H54 (cell line): Measurements from ENCODE around the gene CFAP300.

ENCODE experiments used
- DNase-seq: peaks from one replicate; pipeline ENCODE4 v3.0.0; 2011; ENCODE audit warnings: low spot score, mixed read lengths; ENCODE audit not compliant: insufficient read length
- FAIRE-seq: peaks from 3 replicates; lab custom pipeline; 2011; peaks lifted over from hg19 to GRCh38; lab: Jason Lieb, UNC
- POLR2A ChIP-seq: IDR thresholded peaks from 2 replicates; pipeline ENCODE4 v1.6.1; 2011; ENCODE audit warnings: low read depth, mild to moderate bottlenecking, low read length

Gene CFAP300

GRCh38 chr11:102050927-102051575 lies 3.8 kb downstream of the CFAP300 start:
- FAIRE-seq (no peak), DNase-seq (no peak)
- no peak for TF ChIP-seq POLR2A

DNA sequence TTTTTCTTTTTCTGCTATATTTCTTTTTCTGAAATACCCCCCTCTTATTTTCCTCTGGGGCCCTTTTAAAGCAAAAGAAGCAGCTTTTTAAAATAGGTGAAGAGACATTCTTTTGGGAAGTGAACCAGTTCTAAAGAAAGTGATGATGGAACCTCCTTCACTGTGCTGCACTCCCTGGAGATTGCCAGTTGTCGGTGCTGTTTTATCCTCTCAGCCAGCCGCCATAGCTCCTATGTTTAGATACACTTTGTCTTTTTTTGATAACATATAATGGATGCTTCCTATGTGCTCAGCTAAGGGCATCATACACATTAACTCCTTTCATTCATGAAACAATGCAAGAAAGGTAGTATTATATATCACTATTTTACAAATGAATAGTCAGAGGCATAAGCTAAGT lies 14.0 kb downstream of the CFAP300 start:
- FAIRE-seq: no peak
- DNase-seq: no peak
- no peak for TF ChIP-seq POLR2A

DNA sequence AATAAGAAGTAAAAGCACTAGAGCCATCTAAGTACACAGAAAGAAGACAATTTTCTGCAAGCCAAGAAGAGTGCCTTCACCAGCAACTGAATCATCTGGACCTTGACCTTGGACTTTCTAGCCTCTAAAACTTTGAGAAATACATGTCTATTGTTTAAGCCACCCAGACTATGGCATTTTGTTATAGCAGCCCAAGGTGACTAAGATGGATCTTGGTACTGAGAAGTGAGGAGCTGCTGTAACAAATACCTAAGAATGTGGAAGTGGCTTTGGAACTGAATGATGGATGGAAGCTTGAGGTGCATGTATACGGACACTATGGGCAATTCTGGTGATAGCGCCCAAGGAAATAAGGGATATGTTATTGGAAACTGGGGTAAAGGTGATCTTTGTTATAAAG lies 14.9 kb downstream of the CFAP300 start:
- no peak for TF ChIP-seq POLR2A
- FAIRE-seq (no peak), DNase-seq (no peak)

GRCh38 chr11:102064316-102064715 lies 17.1 kb downstream of the CFAP300 start:
- no peak for FAIRE-seq
- TF ChIP-seq POLR2A: no peak
- DNase-seq: no peak

DNA sequence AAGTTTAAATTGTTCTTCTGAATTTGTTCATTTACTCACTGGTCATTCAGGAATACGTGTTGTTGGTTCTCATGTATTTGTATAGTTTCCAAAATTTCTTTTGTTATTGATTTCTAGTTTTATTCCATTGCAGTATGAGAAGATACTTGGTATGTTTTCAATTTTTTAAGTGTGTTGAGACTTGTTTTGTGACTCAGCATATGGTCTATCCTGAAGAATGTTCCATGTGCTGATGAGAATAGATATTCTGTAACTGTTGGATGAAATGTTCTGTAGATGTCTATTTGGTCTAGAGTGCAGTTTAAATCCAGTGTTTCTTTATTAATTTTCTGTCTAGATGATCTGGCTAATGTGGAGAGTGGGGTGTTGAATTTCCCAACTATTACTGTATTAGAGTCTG lies 23.5 kb downstream of the CFAP300 start:
- no peak for DNase-seq
- TF ChIP-seq POLR2A: no peak
- no peak for FAIRE-seq

- DNase-seq (no peak), FAIRE-seq (no peak)
- no peak for TF ChIP-seq POLR2A
Observed at GRCh38 chr11:102071497-102072472, 24.5 kb downstream of the CFAP300 start.

- DNase-seq: no peak
- TF ChIP-seq POLR2A: no peak
- no peak for FAIRE-seq
Observed at GRCh38 chr11:102073253-102073652, 26.0 kb downstream of the CFAP300 start.

DNA sequence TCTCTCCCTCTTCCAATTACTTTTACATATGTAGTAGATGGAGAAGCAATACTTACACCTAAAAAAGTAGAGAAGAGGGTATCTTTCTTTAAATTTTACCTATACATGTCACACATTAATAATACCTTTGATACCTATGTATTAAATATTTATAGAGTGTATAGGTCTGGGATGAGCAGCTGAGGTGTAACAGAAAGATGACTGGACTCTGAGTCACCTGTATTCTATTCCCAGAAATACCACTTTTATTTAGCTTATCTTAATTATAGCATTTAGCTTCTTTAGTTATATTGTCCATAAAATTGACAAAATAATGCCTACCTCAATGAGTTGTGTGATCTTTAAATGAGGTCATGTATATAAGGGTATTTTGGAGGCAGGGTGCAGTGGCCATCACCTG lies 32.4 kb downstream of the CFAP300 start:
- DNase-seq (no peak), FAIRE-seq (no peak)
- no peak for TF ChIP-seq POLR2A

GRCh38 chr11:102081313-102081712 lies 34.1 kb downstream of the CFAP300 start:
- FAIRE-seq (no peak), DNase-seq (no peak)
- no peak for TF ChIP-seq POLR2A

- DNase-seq (no peak), FAIRE-seq (no peak)
- no peak for TF ChIP-seq POLR2A
Observed at GRCh38 chr11:102085864-102086551, 38.8 kb downstream of the CFAP300 start.

DNA sequence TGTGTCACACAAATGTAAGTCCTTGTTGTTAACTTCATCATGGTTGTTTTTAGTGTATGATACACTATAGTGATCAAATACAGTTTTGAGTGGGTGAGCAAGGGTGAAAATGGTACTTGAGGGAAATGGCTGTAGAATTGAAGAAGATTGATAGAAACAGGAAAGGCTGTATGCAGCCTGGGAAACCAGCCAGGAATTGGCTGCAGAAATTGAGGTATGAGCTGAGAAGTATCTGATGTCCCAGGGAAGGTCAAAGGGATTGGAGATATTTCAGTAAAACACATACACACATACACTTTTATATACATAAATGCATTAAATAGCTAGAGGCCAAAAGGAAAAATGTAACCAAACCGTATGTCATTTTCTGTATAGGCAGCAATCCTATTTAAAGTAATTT lies 49.9 kb downstream of the CFAP300 start:
- no peak for TF ChIP-seq POLR2A
- DNase-seq (no peak), FAIRE-seq (no peak)

GRCh38 chr11:102099755-102100154 lies 52.5 kb downstream of the CFAP300 start:
- DNase-seq: no peak
- no peak for TF ChIP-seq POLR2A
- FAIRE-seq: no peak

DNA sequence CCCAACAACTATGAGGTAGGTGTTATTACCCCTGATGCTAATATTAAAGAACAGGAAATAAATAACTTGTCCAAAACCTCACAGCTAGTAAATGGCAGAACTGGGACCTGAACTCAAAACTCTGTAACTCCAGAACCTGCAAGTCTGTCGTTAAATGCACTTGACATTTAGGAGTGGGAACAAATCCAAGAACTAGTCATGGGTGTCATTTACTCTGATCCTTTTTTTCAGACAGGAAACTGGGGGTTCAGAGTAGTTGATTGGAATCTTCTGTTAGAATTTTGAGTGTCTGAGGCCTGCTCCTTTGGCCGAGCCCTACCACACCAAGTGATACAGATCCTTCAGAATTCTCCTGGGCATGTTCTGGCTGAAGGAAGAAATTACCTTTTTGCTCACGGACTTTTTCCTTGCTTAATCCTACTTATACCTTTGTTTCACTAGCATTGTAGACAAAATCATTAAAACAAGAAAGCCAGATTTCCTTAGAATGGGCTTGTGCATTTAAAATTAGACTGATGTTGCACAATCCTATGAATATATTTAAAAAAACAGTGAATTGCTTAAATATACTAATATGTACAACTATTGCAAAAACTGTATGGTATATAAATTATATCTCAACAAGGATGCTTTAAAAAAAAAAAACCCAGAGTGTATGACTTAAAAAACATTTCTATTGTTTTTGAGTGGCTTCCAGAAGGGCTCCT lies 61.6 kb downstream of the CFAP300 start:
- FAIRE-seq (no peak), DNase-seq (no peak)
- no peak for TF ChIP-seq POLR2A
